Tibial artery (tissue), 4 donors: ENCODE results near the gene MX2.
A peak's percentile ranks its signal among the peaks of the same experiment; 100 is the strongest.

ENCODE experiments used
- DNase-seq, 2 donors: peaks; one replicate each; pipeline ENCODE4 v3.0.0-alpha.2; 2019
- H3K27ac ChIP-seq, 2 donors: fragments of 200-600 bp; sonication (generic) in 1 of 2; 1 replicate in 1 of 2; 2 replicates in 1 of 2; pipeline ENCODE4 v1.5.1; 2018 to 2019; ENCODE audit warnings: mild to moderate bottlenecking in 1 of 2
- H3K27me3 ChIP-seq, 2 donors: fragments of 200-600 bp; sonication (generic) in 1 of 2; one replicate each; pipeline versions ENCODE4 v1.5.1 to v1.6.0; 2016 to 2019
- H3K36me3 ChIP-seq, 3 donors: fragments of 200-600 bp; sonication (generic) in 2 of 3; one replicate each; pipeline ENCODE4 v1.5.1; 2016 to 2019; ENCODE audit warnings: mild to moderate bottlenecking in 2 of 3
- H3K4me1 ChIP-seq, 4 donors: fragments of 200-600 bp; sonication (generic) in 2 of 4; 1 replicate in 3 of 4; 2 replicates in 1 of 4; pipeline ENCODE4 v1.5.1; 2016 to 2019
- H3K4me3 ChIP-seq, 2 donors: fragments of 200-600 bp; sonication (generic) in 1 of 2; 1 replicate in 1 of 2; 2 replicates in 1 of 2; pipeline ENCODE4 v1.5.1; 2018 to 2019; ENCODE audit warnings: mild to moderate bottlenecking in 2 of 2
- H3K9me3 ChIP-seq, 3 donors: fragments of 200-600 bp; sonication (generic) in 1 of 3; one replicate each; pipeline ENCODE4 v1.5.1; 2016 to 2019
- CTCF ChIP-seq, 2 experiments: fragments of 200-600 bp in 1 of 2; fragments of 450-650 bp in 1 of 2; IDR thresholded peaks; one replicate each; pipeline ENCODE4 v1.5.1; 2017 to 2019; ENCODE audit warnings: antibody characterized with exemption in 2 of 2, mild to moderate bottlenecking in 1 of 2, moderate library complexity in 1 of 2
- intact Hi-C: fragments of 100-400 bp; cut with DNase I; formaldehyde crosslinking; loops from one replicate; pipeline ENCODE4 v1.15.0; 2023; ENCODE audit warnings: low total_unique reads

Gene MX2

GRCh38 chr21:41397471-41397891 lies 35.7 kb downstream of the MX2 start:
- no peak for DNase-seq
- Histone ChIP-seq H3K4me1 (no peaks in the 10 kb centered on the region), H3K27me3 (no peaks in the 10 kb centered on the region), H3K36me3 (peaks cover 0 to 9% (median 0%) of the 10 kb centered on the region in 3 donors), H3K9me3 (no peaks in the 10 kb centered on the region), H3K4me3 (no peak overlapping the region), H3K27ac (no peak overlapping the region)
- no peak for TF ChIP-seq CTCF (IDR thresholded peaks at IDR 0.05)
- intact Hi-C loops = no loop called here

- no peak for DNase-seq
- Histone ChIP-seq H3K4me1 (no peaks in the 10 kb centered on the region), H3K27ac (no peak overlapping the region), H3K27me3 (no peaks in the 10 kb centered on the region), H3K9me3 (no peaks in the 10 kb centered on the region), H3K4me3 (no peak overlapping the region), H3K36me3 (peaks cover 0 to 9% (median 0%) of the 10 kb centered on the region in 3 donors)
- TF ChIP-seq CTCF (IDR thresholded peaks at IDR 0.05) = no peak
- intact Hi-C loops = no loop called here
Measured at GRCh38 chr21:41398251-41398650, 36.4 kb downstream of the MX2 start.

- no peak overlapping the region for H3K27ac ChIP-seq
- intact Hi-C loops = no loop called here
- H3K27me3 ChIP-seq = no peaks in the 10 kb centered on the region
- no peaks in the 10 kb centered on the region for H3K4me1 ChIP-seq
- H3K9me3 ChIP-seq = no peaks in the 10 kb centered on the region
- no peak for TF ChIP-seq CTCF (IDR thresholded peaks at IDR 0.05)
- peaks cover 0 to 9% (median 0%) of the 10 kb centered on the region in 3 donors for H3K36me3 ChIP-seq
- peak in 1 of 2 donors; percentile 28 for DNase-seq
- no peak overlapping the region for H3K4me3 ChIP-seq
Measured at GRCh38 chr21:41398831-41399230, 37.0 kb downstream of the MX2 start.

GRCh38 chr21:41399246-41399800 lies 37.5 kb downstream of the MX2 start:
- no peaks in the 10 kb centered on the region for H3K4me1 ChIP-seq
- TF ChIP-seq CTCF (IDR thresholded peaks at IDR 0.05) = no peak
- DNase-seq = peak in 1 of 2 donors; percentile 21
- intact Hi-C loops = no loop called here
- H3K9me3 ChIP-seq = no peaks in the 10 kb centered on the region
- no peaks in the 10 kb centered on the region for H3K27me3 ChIP-seq
- no peak overlapping the region for H3K27ac ChIP-seq
- peaks cover 0 to 9% (median 0%) of the 10 kb centered on the region in 3 donors for H3K36me3 ChIP-seq
- no peak overlapping the region for H3K4me3 ChIP-seq

- TF ChIP-seq CTCF (IDR thresholded peaks at IDR 0.05) = no peak
- Histone ChIP-seq H3K36me3 (peaks cover 0 to 10% (median under 1%) of the 10 kb centered on the region in 3 donors), H3K27me3 (no peaks in the 10 kb centered on the region), H3K9me3 (no peaks in the 10 kb centered on the region), H3K4me3 (no peak overlapping the region), H3K27ac (no peak overlapping the region), H3K4me1 (no peaks in the 10 kb centered on the region)
- intact Hi-C loops = no loop called here
- DNase-seq = peak in 1 of 2 donors; percentile 35
Measured at GRCh38 chr21:41402231-41402630, 40.4 kb downstream of the MX2 start.

- intact Hi-C loops = no loop called here
- H3K27me3 ChIP-seq = no peaks in the 10 kb centered on the region
Measured at GRCh38 chr21:41402796-41403195, 41.0 kb downstream of the MX2 start.

More at GRCh38 chr21:41402796-41403195, 41.0 kb downstream of the MX2 start:
- Histone ChIP-seq H3K4me1 (no peaks in the 10 kb centered on the region), H3K36me3 (peaks cover 0 to 16% (median 6%) of the 10 kb centered on the region in 3 donors), H3K4me3 (no peak overlapping the region), H3K9me3 (no peaks in the 10 kb centered on the region), H3K27ac (no peak overlapping the region)
- TF ChIP-seq CTCF (IDR thresholded peaks at IDR 0.05) = no peak
- DNase-seq = peak in 1 of 2 donors; percentile 34
